ENCODE data around the gene DAB1. TPM values are rescaled to one million over a fixed set of nuclear protein-coding genes. Genes with fewer than 3 reads are reported as not detected.
A peak's percentile ranks its signal among the peaks of the same experiment; 100 is the strongest.

DAB1 gene
- total RNA-seq, 1 donor from 2014 or later: 14.6 TPM

DNA sequence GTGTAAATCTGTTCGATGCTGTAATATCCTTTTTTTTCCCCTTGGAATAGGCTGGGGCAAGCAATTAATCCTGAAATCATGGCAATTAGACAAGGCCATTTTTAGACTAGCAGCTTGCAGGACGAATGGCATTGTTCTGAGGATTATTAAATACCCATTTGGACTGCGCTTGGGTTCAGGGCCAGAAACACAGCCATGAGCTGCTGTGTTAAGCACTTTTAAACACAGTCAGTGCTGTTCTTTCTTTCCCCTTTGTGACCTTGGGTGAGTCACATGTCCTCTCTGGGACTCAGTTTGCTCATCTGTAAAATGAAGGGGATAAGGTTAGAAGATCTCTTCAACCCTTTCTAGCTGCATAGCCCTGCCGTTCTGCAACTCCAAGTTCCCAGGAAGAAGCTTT is 399.4 kb downstream of the DAB1 start:
- H3K27ac Mint-ChIP-seq: no peak overlapping the region
- no peaks in the 10 kb centered on the region for H3K9me3 ChIP-seq (ENCODE audit: low read depth)
- no peak overlapping the region for H3K4me3 ChIP-seq
- H3F3A ChIP-seq (ENCODE audit: low read depth): peaks cover 11% of the 10 kb centered on the region
- H3K27me3 Mint-ChIP-seq (ENCODE audit: insufficient read depth, low read depth): no peaks in the 10 kb centered on the region
- H3K4me3 Mint-ChIP-seq: no peak overlapping the region
- no peak overlapping the region for H3K27ac ChIP-seq
- H3K79me2 ChIP-seq (ENCODE audit: low read depth): no peaks in the 10 kb centered on the region
- H2AFZ ChIP-seq (replicated peaks): no peak overlapping the region
- H3K36me3 ChIP-seq: no peaks in the 10 kb centered on the region
- no peaks in the 10 kb centered on the region for H3K27me3 ChIP-seq
- peaks cover 8% of the 10 kb centered on the region for H3K36me3 Mint-ChIP-seq
- H3K4me1 ChIP-seq: peaks cover 12% of the 10 kb centered on the region
- DNase-seq (ENCODE audit: low spot score): no peak
- H4K20me1 ChIP-seq (ENCODE audit: low read depth): no peaks in the 10 kb centered on the region
- H3K9me3 Mint-ChIP-seq: peaks cover 12% of the 10 kb centered on the region
- no peak overlapping the region for H3K9ac ChIP-seq
- TF ChIP-seq EZH2 (IDR thresholded peaks at IDR 0.05) (no peak), EZH2phosphoT487 (IDR thresholded peaks at IDR 0.05) (no peak)
- TF ChIP-seq, protein P1, sequence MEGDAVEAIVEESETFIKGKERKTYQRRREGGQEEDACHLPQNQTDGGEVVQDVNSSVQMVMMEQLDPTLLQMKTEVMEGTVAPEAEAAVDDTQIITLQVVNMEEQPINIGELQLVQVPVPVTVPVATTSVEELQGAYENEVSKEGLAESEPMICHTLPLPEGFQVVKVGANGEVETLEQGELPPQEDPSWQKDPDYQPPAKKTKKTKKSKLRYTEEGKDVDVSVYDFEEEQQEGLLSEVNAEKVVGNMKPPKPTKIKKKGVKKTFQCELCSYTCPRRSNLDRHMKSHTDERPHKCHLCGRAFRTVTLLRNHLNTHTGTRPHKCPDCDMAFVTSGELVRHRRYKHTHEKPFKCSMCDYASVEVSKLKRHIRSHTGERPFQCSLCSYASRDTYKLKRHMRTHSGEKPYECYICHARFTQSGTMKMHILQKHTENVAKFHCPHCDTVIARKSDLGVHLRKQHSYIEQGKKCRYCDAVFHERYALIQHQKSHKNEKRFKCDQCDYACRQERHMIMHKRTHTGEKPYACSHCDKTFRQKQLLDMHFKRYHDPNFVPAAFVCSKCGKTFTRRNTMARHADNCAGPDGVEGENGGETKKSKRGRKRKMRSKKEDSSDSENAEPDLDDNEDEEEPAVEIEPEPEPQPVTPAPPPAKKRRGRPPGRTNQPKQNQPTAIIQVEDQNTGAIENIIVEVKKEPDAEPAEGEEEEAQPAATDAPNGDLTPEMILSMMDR (IDR thresholded peaks at IDR 0.05): no peak
- H3K4me2 ChIP-seq: peak overlapping the region; percentile 57
- H3K4me1 Mint-ChIP-seq: peaks cover 4% of the 10 kb centered on the region

DNA sequence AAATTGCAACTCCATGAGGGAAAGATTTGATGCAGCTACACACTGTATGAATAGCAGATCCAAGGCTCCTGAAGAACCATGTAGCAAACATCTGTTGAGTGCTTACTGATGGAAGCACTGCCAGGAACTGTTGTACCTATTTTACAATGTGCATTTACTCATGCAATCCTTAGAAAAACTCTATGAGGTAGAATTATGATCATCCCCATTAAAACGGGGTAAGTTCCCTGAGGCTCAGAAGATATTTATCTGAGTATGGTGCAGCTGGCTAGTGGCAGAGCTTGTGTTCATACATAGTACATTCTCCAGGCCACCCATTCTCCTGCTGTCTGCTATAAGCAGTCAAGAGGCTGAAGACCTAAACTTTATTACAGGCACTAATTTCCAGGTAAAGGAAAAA is 403.6 kb downstream of the DAB1 start:
- TF ChIP-seq EZH2phosphoT487 (IDR thresholded peaks at IDR 0.05): no peak
- TF ChIP-seq, protein P1 (IDR thresholded peaks at IDR 0.05): no peak

DNA sequence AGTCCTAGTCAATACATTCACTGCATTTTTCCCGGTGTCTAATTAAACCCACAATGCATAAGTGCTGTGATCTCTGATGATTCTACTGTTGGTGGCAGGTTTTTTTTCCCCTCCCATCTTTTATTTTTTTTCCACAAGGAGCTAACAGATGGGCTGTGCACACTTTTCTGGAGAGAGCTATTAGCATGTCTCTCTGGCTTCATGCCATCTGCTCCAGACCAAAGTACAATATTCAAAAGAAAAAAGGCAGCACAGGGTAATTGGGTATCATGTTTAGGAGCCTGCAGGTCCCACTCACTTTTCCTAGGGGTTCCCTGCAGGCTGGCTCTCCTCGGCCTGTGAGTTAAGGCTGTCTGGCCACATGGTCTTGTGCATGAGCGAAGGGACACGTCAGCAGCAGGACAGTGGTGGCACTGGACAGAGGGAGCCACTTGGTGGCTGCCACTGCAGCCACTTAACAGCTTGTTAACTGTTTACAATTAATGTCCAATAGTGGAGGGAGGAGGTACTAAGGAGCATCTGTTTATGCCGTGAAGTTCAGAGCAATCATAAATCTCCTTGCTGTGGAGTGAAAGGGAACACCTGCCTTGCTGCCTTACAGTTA is 404.5 kb downstream of the DAB1 start:
- Mint-ChIP-seq H3K9me3 (no peaks in the 10 kb centered on the region), H3K27ac (no peak overlapping the region), H3K4me3 (no peak overlapping the region), H3K36me3 (peaks cover 1% of the 10 kb centered on the region), H3K4me1 (peaks cover 18% of the 10 kb centered on the region), H3K27me3 (ENCODE audit: insufficient read depth, low read depth) (peaks cover 2% of the 10 kb centered on the region)
- TF ChIP-seq EZH2 (IDR thresholded peaks at IDR 0.05) (no peak), EZH2phosphoT487 (IDR thresholded peaks at IDR 0.05) (no peak)
- TF ChIP-seq, protein P1 (IDR thresholded peaks at IDR 0.05): no peak
- no peak overlapping the region for H3K27ac ChIP-seq
- DNase-seq (ENCODE audit: low spot score): no peak
- H3K36me3 ChIP-seq: no peaks in the 10 kb centered on the region
- H3K4me2 ChIP-seq: no peak overlapping the region
- H2AFZ ChIP-seq (replicated peaks): no peak overlapping the region
- H3K79me2 ChIP-seq (ENCODE audit: low read depth): no peaks in the 10 kb centered on the region
- no peaks in the 10 kb centered on the region for H3K27me3 ChIP-seq
- peaks cover under 1% of the 10 kb centered on the region for H3K4me1 ChIP-seq
- H3K9me3 ChIP-seq (ENCODE audit: low read depth): no peaks in the 10 kb centered on the region
- H3K4me3 ChIP-seq: no peak overlapping the region
- H3K9ac ChIP-seq: no peak overlapping the region
- H4K20me1 ChIP-seq (ENCODE audit: low read depth): no peaks in the 10 kb centered on the region
- H3F3A ChIP-seq (ENCODE audit: low read depth): no peaks in the 10 kb centered on the region

More for the DNA sequence above, 403.6 kb downstream of the DAB1 start:
- H3K27me3 Mint-ChIP-seq (ENCODE audit: insufficient read depth, low read depth): peaks cover 2% of the 10 kb centered on the region
- no peak overlapping the region for H3K4me3 Mint-ChIP-seq
- H4K20me1 ChIP-seq (ENCODE audit: low read depth): no peaks in the 10 kb centered on the region
- H3K27me3 ChIP-seq: no peaks in the 10 kb centered on the region
- H3K27ac ChIP-seq: no peak overlapping the region
- no peaks in the 10 kb centered on the region for H3K79me2 ChIP-seq (ENCODE audit: low read depth)
- no peak overlapping the region for H3K4me2 ChIP-seq
- H3K9ac ChIP-seq: no peak overlapping the region
- no peak for DNase-seq (ENCODE audit: low spot score)
- H3K4me3 ChIP-seq: no peak overlapping the region
- H3K27ac Mint-ChIP-seq: no peak overlapping the region
- peaks cover 9% of the 10 kb centered on the region for H3K4me1 ChIP-seq
- H3K36me3 Mint-ChIP-seq: peaks cover 1% of the 10 kb centered on the region
- peaks cover 22% of the 10 kb centered on the region for H3K4me1 Mint-ChIP-seq
- H2AFZ ChIP-seq (replicated peaks): no peak overlapping the region
- no peaks in the 10 kb centered on the region for H3K9me3 Mint-ChIP-seq
- H3K9me3 ChIP-seq (ENCODE audit: low read depth): no peaks in the 10 kb centered on the region
- peaks cover 7% of the 10 kb centered on the region for H3F3A ChIP-seq (ENCODE audit: low read depth)
- H3K36me3 ChIP-seq: no peaks in the 10 kb centered on the region

Measured in neural progenitor cell (in vitro differentiated cells).